ENCODE measurements around the gene TEFM.

The TEFM gene

DNA sequence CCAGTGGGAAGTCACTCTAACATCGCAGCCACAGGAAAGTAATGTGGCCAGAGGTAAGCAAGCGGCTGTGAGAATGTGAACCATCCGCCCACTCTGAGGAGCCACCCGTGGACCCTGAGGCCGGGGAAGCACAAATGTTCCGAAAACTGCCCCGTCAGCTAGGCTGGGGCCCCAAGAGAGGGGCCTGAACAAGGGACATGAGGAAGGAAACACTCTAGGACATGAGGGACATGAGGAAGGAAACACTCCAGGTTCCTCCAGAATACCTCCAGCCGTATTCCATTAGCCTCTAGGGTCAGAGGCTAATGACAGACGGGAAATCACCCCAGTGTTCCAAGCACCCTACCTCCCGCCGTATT, 317 bp downstream of the TEFM start:
- H3K4me3 ChIP-seq (ENCODE audit: low read depth, low read length) = peak overlapping the region; percentile 100
- no peak for DNase-seq (ENCODE audit: low read depth)
- TF ChIP-seq, protein P1, sequence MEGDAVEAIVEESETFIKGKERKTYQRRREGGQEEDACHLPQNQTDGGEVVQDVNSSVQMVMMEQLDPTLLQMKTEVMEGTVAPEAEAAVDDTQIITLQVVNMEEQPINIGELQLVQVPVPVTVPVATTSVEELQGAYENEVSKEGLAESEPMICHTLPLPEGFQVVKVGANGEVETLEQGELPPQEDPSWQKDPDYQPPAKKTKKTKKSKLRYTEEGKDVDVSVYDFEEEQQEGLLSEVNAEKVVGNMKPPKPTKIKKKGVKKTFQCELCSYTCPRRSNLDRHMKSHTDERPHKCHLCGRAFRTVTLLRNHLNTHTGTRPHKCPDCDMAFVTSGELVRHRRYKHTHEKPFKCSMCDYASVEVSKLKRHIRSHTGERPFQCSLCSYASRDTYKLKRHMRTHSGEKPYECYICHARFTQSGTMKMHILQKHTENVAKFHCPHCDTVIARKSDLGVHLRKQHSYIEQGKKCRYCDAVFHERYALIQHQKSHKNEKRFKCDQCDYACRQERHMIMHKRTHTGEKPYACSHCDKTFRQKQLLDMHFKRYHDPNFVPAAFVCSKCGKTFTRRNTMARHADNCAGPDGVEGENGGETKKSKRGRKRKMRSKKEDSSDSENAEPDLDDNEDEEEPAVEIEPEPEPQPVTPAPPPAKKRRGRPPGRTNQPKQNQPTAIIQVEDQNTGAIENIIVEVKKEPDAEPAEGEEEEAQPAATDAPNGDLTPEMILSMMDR (IDR thresholded peaks at IDR 0.05; ENCODE audit: control insufficient read depth, extremely low read depth, insufficient read depth) = no peak

DNA sequence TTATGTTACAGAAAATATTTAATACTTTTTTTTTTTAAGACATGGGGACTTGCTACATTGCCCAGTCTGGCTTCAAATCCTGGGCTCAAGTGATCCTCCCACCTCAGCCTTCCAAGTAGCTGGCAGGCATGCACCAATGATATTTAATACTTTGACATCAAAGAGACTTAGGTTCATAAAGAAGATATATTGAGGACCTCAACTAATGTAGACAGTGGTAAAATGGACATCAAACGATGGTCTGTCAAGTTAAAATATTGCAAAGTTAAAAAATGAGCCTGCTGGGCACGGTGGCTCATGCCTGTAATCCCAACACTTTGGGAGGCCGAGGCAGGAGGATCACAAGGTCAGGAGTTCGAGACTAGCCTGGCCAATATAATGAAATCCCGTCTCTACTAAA, 8.7 kb downstream of the TEFM start:
- TF ChIP-seq, protein P1 (IDR thresholded peaks at IDR 0.05; ENCODE audit: control insufficient read depth, extremely low read depth, insufficient read depth) = no peak
- no peak for DNase-seq (ENCODE audit: low read depth)
- no peak overlapping the region for H3K4me3 ChIP-seq (ENCODE audit: low read depth, low read length)

GRCh38 chr17:30894236-30894635, 11.8 kb downstream of the TEFM start:
- TF ChIP-seq, protein P1 (IDR thresholded peaks at IDR 0.05; ENCODE audit: control insufficient read depth, extremely low read depth, insufficient read depth) = no peak
- DNase-seq (ENCODE audit: low read depth) = no peak
- H3K4me3 ChIP-seq (ENCODE audit: low read depth, low read length) = no peak overlapping the region

DNA sequence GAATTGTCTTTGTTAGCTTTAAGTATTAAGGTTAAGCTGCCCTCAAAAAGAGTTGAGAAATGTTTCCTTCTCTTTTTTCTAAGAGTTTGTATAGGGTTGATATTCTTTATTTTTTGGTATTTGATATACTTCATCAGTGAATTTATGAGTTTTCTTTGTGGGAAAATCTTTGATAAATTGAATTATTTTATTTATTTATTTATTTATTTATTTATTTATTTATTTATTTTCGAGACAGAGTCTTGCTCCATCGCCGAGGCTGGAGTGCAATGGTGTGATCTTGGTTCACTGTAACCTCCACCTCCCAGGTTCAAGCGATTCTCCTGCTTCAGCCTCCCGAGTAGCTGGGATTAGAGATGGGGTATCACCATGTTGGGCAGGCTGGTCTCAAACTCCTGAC, 19.9 kb downstream of the TEFM start:
- H3K4me3 ChIP-seq (ENCODE audit: low read depth, low read length) = no peak overlapping the region
- DNase-seq (ENCODE audit: low read depth) = no peak
- TF ChIP-seq, protein P1 (IDR thresholded peaks at IDR 0.05; ENCODE audit: control insufficient read depth, extremely low read depth, insufficient read depth) = no peak

DNA sequence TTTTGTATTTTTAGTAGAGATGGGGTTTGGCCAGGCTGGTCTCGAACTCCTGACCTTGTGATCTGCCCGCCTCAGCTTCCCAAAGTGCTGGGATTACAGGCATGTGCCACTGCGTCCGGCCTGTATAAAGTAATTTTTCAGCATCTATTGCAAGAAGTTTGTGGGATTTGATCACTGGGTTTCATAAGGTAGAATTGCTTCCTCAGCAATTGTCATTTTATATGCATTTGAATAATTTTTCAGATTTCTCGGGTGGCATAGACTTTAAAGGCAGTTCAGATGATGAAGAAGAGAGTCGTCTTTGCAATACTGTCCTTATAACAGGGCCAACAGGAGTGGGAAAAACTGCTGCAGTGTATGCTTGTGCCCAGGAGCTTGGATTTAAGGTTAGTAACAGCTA, 37.0 kb downstream of the TEFM start:
- DNase-seq (ENCODE audit: low read depth) = no peak
- TF ChIP-seq, protein P1 (IDR thresholded peaks at IDR 0.05; ENCODE audit: control insufficient read depth, extremely low read depth, insufficient read depth) = no peak
- H3K4me3 ChIP-seq (ENCODE audit: low read depth, low read length) = no peak overlapping the region

- no peak for DNase-seq (ENCODE audit: low read depth)
- TF ChIP-seq, protein P1 (IDR thresholded peaks at IDR 0.05; ENCODE audit: control insufficient read depth, extremely low read depth, insufficient read depth) = no peak
- H3K4me3 ChIP-seq (ENCODE audit: low read depth, low read length) = no peak overlapping the region
These were observed 41.4 kb downstream of the TEFM start for GRCh38 chr17:30864636-30865035.

GRCh38 chr17:30858556-30859250, 47.3 kb downstream of the TEFM start:
- TF ChIP-seq, protein P1 (IDR thresholded peaks at IDR 0.05; ENCODE audit: control insufficient read depth, extremely low read depth, insufficient read depth) = no peak
- H3K4me3 ChIP-seq (ENCODE audit: low read depth, low read length) = no peak overlapping the region
- DNase-seq (ENCODE audit: low read depth) = no peak

All from LNCaP clone FGC (cell line).